HepG2 (cell line): ENCODE measurements around the gene AHSP. TPM values are rescaled to one million over a fixed set of nuclear protein-coding genes. Genes with fewer than 3 reads are reported as not detected.

Experiments used
- ATAC-seq: fragments of 200-7000 bp; cut with Tn5 transposase; 3 replicates; pipeline ENCODE4 v1.9.1; 2020; ENCODE audit warnings: mild to moderate bottlenecking, moderate library complexity
- BruUV-seq: library from RNA; stranded (reverse); fragments of 400-500 nt; replicated peaks from 2 replicates; lab custom pipeline; 2021; lab: Mats Ljungman, UMichigan
- CTCF ChIA-PET: fragments of 300-600 bp; formaldehyde crosslinking; extraction: SDS; loops from one replicate; lab custom pipeline; 2021; ENCODE audit warnings: low total read pairs, inconsistent platforms, low intra/inter-chr PET ratio; lab: Yijun Ruan, JAX
- POLR2A ChIA-PET: fragments of 350-600 bp; sonication (Branson Sonifier 250); formaldehyde crosslinking; loops from one replicate; lab custom pipeline; 2020; ENCODE audit warnings: antibody characterized with exemption, inconsistent platforms; lab: Yijun Ruan, JAX
- DNase-seq: peaks from one replicate; pipeline ENCODE4 v3.0.0-alpha.2; 2015; ENCODE audit warnings: low spot score
- FAIRE-seq: peaks from 3 replicates; lab custom pipeline; 2011; peaks lifted over from hg19 to GRCh38; lab: Jason Lieb, UNC
- H2AFZ ChIP-seq: one replicate; pipeline ENCODE4 v1.6.1; 2011; ENCODE audit warnings: low read length, inconsistent platforms
- H3K27ac ChIP-seq: fragments of 300-600 bp; 3 replicates; pipeline ENCODE4 v1.8.0; 2011; ENCODE audit warnings: mixed run types, mild to moderate bottlenecking, mixed read lengths, low read length, inconsistent platforms; ENCODE audit not compliant: insufficient read depth; ENCODE audit errors: extremely low read length
- H3K27me3 ChIP-seq, 2 experiments: fragments of 200-600 bp in 1 of 2; 2 replicates in 1 of 2; 3 replicates in 1 of 2; pipeline versions ENCODE4 v1.6.0 to v1.8.0; 2011; ENCODE audit warnings: low read length in 2 of 2, mild to moderate bottlenecking in 2 of 2, moderate library complexity in 2 of 2, inconsistent platforms in 1 of 2; ENCODE audit not compliant: insufficient read depth in 2 of 2, control insufficient read depth in 1 of 2
- H3K36me3 ChIP-seq, 2 experiments: fragments of 200-600 bp in 1 of 2; replicated peaks in 1 of 2; 2 replicates in 1 of 2; 3 replicates in 1 of 2; pipeline versions ENCODE4 v1.5.1 to v1.8.0; 2011; ENCODE audit warnings: low read length in 2 of 2, inconsistent platforms in 1 of 2; ENCODE audit not compliant: insufficient read depth in 2 of 2, control insufficient read depth in 1 of 2
- H3K4me1 ChIP-seq: 2 replicates; pipeline ENCODE4 v1.5.1; 2012; ENCODE audit warnings: low read length, inconsistent platforms; ENCODE audit not compliant: insufficient read depth
- H3K4me2 ChIP-seq: 2 replicates; pipeline ENCODE4 v1.6.0; 2011; ENCODE audit warnings: low read depth, low read length, inconsistent platforms
- H3K4me3 ChIP-seq, 3 experiments: fragments of 200-600 bp in 1 of 3; sonication (generic), shearing (Covaris generic) in 1 of 3; replicated peaks in 1 of 3; 2 replicates each; pipeline ENCODE4 v1.5.1; 2011 to 2016; ENCODE audit warnings: low read length in 3 of 3, inconsistent platforms in 2 of 3, low read depth in 2 of 3, mild to moderate bottlenecking in 2 of 3, control low read depth in 1 of 3, mixed read lengths in 1 of 3; ENCODE audit not compliant: insufficient read depth in 1 of 3
- H3K79me2 ChIP-seq: one replicate; pipeline ENCODE4 v1.6.1; 2011; ENCODE audit warnings: low read length, inconsistent platforms; ENCODE audit not compliant: insufficient read depth
- H3K9ac ChIP-seq: 2 replicates; pipeline ENCODE4 v1.6.0; 2011; ENCODE audit warnings: mild to moderate bottlenecking, low read depth, low read length, inconsistent platforms; ENCODE audit not compliant: insufficient read depth
- H3K9me3 ChIP-seq: 2 replicates; pipeline ENCODE4 v1.5.1; 2012; ENCODE audit warnings: mild to moderate bottlenecking, low read length
- H4K20me1 ChIP-seq: 2 replicates; pipeline ENCODE4 v1.6.0; 2011; ENCODE audit warnings: inconsistent platforms, mild to moderate bottlenecking, low read length, moderate library complexity; ENCODE audit not compliant: insufficient read depth
- CBX5 ChIP-seq: sonication (generic); formaldehyde crosslinking; IDR thresholded peaks from 2 replicates; pipeline ENCODE4 v1.4.0; 2020; ENCODE audit warnings: missing genetic modification reagents, borderline replicate concordance
- CCAR2 ChIP-seq: fragments of 200-400 bp; formaldehyde crosslinking; optimal IDR thresholded peaks from 2 replicates; pipeline ENCODE3; 2018; ENCODE audit warnings: low read depth, mild to moderate bottlenecking, low read length, moderate library complexity
- CEBPB ChIP-seq: IDR thresholded peaks from 2 replicates; pipeline ENCODE4 v1.6.1; 2011; ENCODE audit warnings: low read depth, low read length, improper control_type of control experiment, borderline replicate concordance
- GRHL1 ChIP-seq: sonication (generic); formaldehyde crosslinking; conservative IDR thresholded peaks from 2 replicates; pipeline ENCODE4 v1.8.0; 2022; ENCODE audit warnings: missing genetic modification reagents
- MTF1 ChIP-seq: sonication (generic); formaldehyde crosslinking; IDR thresholded peaks from 2 replicates; pipeline ENCODE4 v1.5.0; 2020; ENCODE audit warnings: missing genetic modification reagents
- POLR2A ChIP-seq, 2 experiments: IDR thresholded peaks; 2 replicates each; pipeline ENCODE4 v1.6.1; 2011; ENCODE audit warnings: low read depth in 2 of 2, low read length in 2 of 2, mild to moderate bottlenecking in 1 of 2, moderate library complexity in 1 of 2; ENCODE audit not compliant: insufficient read depth in 1 of 2
- ZNF138 ChIP-seq: sonication (generic); formaldehyde crosslinking; IDR thresholded peaks from 2 replicates; pipeline ENCODE4 v1.5.0; 2020; ENCODE audit warnings: mild to moderate bottlenecking, low read depth, missing genetic modification reagents
- ZNF17 ChIP-seq: sonication (generic); formaldehyde crosslinking; IDR thresholded peaks from 2 replicates; pipeline ENCODE4 v1.5.0; 2020; ENCODE audit warnings: mild to moderate bottlenecking, missing genetic modification reagents
- ZNF251 ChIP-seq: sonication (generic); formaldehyde crosslinking; IDR thresholded peaks from 2 replicates; pipeline ENCODE4 v1.9.0; 2021; ENCODE audit warnings: mild to moderate bottlenecking, missing genetic modification reagents
- ZNF256 ChIP-seq: sonication (generic); formaldehyde crosslinking; conservative IDR thresholded peaks from 2 replicates; pipeline ENCODE4 v1.4.0; 2020; ENCODE audit warnings: missing genetic modification reagents
- ZNF275 ChIP-seq: sonication (generic); formaldehyde crosslinking; IDR thresholded peaks from 2 replicates; pipeline ENCODE4 v1.8.0; 2022; ENCODE audit warnings: missing genetic modification reagents, mild to moderate bottlenecking, inconsistent platforms, borderline replicate concordance
- ZNF282 ChIP-seq: fragments of 450-650 bp; IDR thresholded peaks from 2 replicates; pipeline ENCODE4 v1.6.1; 2018; ENCODE audit not compliant: partially characterized antibody
- ZNF367 ChIP-seq: sonication (generic); formaldehyde crosslinking; IDR thresholded peaks from 2 replicates; pipeline ENCODE4 v1.4.0; 2020; ENCODE audit warnings: missing genetic modification reagents, borderline replicate concordance
- ZNF382 ChIP-seq: sonication (generic); formaldehyde crosslinking; IDR thresholded peaks from 2 replicates; pipeline ENCODE4 v1.5.0; 2020; ENCODE audit warnings: missing genetic modification reagents, mild to moderate bottlenecking, borderline replicate concordance
- ZNF670 ChIP-seq: sonication (generic); formaldehyde crosslinking; IDR thresholded peaks from 2 replicates; pipeline ENCODE4 v1.8.0; 2022; ENCODE audit warnings: mild to moderate bottlenecking, missing genetic modification reagents, borderline replicate concordance
- ZNF709 ChIP-seq: sonication (generic); formaldehyde crosslinking; IDR thresholded peaks from 2 replicates; pipeline ENCODE4 v1.5.0; 2020; ENCODE audit warnings: mild to moderate bottlenecking, missing genetic modification reagents
- ZSCAN20 ChIP-seq: sonication (generic); formaldehyde crosslinking; IDR thresholded peaks from 2 replicates; pipeline ENCODE4 v1.4.0; 2020; ENCODE audit warnings: missing genetic modification reagents, mild to moderate bottlenecking, borderline replicate concordance
- WGBS: methylation state at CpG from one replicate; pipeline ENCODE4 v1.1.6; 2017; ENCODE audit warnings: low lambda C conversion rate; 5-methylcytosine and 5-hydroxymethylcytosine counted together
- in situ Hi-C: cut with HindIII; loops from 2 replicates; pipeline ENCODE4 v1.10.0; 2017; ENCODE audit warnings: low pct_unique_long_range_greater_than_20kb; ENCODE audit not compliant: extremely low pct_ligation_motif_present
- intact Hi-C: fragments of 100-400 bp; cut with micrococcal nuclease; formaldehyde crosslinking; loops from one replicate; pipeline ENCODE4 v1.10.0; 2022; ENCODE audit not compliant: unreplicated experiment
- polyA plus RNA-seq, 8 experiments: library from polyadenylated mRNA; depleted of rRNA in 3 of 8; stranded (reverse) in 7 of 8; unstranded in 1 of 8; fragments of >200 nt; fragmentation: Illumina TruSeq in 4 of 8; extraction: Trizol in 4 of 8; gene quantifications; 2 replicates each; pipeline versions ENCODE4 v1.2.1 to v1.2.3, GENCODE V29; 2011 to 2016; ENCODE audit warnings: low read depth in 4 of 8, missing spikeins in 1 of 8, mixed read lengths in 1 of 8; ENCODE audit not compliant: insufficient read depth in 1 of 8
- total RNA-seq, 5 experiments: library from RNA; depleted of rRNA; stranded (reverse); fragments of >200 nt; fragmentation: Illumina TruSeq; extraction: Trizol; gene quantifications; 2 replicates each; pipeline ENCODE4 v1.2.3, GENCODE V29; 2016; ENCODE audit warnings: low read depth in 1 of 5
- TF ChIP-seq, protein P1 (sequence below): fragments of 450-650 bp; IDR thresholded peaks from 2 replicates; pipeline ENCODE4 v1.6.1; 2017
- TF ChIP-seq, protein P2 (sequence below): fragments of 450-650 bp; IDR thresholded peaks from 2 replicates; pipeline ENCODE4 v1.6.1; 2017; ENCODE audit warnings: mild to moderate bottlenecking

Gene AHSP
- total and polyA plus RNA-seq, 2 of the 13 experiments (the other 11 are each of a cell fraction or from before 2014, with no cell fraction given): not detected

GRCh38 chr16:31507617-31507928 lies 20.1 kb upstream of the AHSP start:
- DNase-seq (no peak), FAIRE-seq (no peak), ATAC-seq (no peak; the same call in 1 of the 3 replicates)
- H3K9me3 ChIP-seq: no peaks in the 10 kb centered on the region
- peak overlapping the region; percentile 89 for H3K4me2 ChIP-seq
- peaks cover 47% of the 10 kb centered on the region for H3K4me1 ChIP-seq
- peak overlapping the region; percentile 90 to 98 (median 90) for H3K4me3 ChIP-seq
- H4K20me1 ChIP-seq: no peaks in the 10 kb centered on the region
- BruUV-seq: no TSS peak
- H3K79me2 ChIP-seq: peaks cover 18% of the 10 kb centered on the region
- H3K9ac ChIP-seq: peak overlapping the region; percentile 98
- ChIA-PET POLR2A (interaction anchor here (0.6 to 3.1 kb wide), 17 partner anchors 10 to 434 kb away, joined by 3 to 40 read pairs (median 6); partner anchors contain the start of genes ARMC5, KAT8, SLC5A2 and ZNF267), CTCF (no interaction called here)
- H3K36me3 ChIP-seq: peaks cover 0 to 9% of the 10 kb centered on the region in 2 experiments; a peak in 2 of 5 replicates
- 3% methylated on average over 12 of the region's 12 CpGs for WGBS
- no peak overlapping the region for H2AFZ ChIP-seq
- peak overlapping the region; percentile 89 for H3K27ac ChIP-seq
- intact Hi-C loops (loop anchor here (5.0 kb wide), 1 partner anchor 365 kb away; the partner anchor contains the start of gene ZNF267), in situ Hi-C loops (no loop called here)
- H3K27me3 ChIP-seq: peaks cover 0 to 6% of the 10 kb centered on the region in 2 experiments; a peak in 1 of 5 replicates
- TF ChIP-seq ZSCAN20 (CRISPR knock-in tag) (0 out of 2 replicates have a peak, but pooled peaks have one; percentile 1), ZNF251 (no peak), ZNF275 (CRISPR knock-in tag) (no peak), GRHL1 (CRISPR knock-in tag) (no peak), CBX5 (CRISPR knock-in tag) (no peak), ZNF256 (CRISPR knock-in tag) (no peak), ZNF709 (no peak), CCAR2 (no peak), ZNF382 (no peak), POLR2A (IDR thresholded peaks at IDR 0.05; ENCODE audit: insufficient read depth in 1 of 2, low read depth in 2 of 2, low read length in 2 of 2) (peak in 1 of 2 experiments; percentile 21; a peak in 1 of 4 replicates), ZNF138 (no peak; the same call in 1 of the 2 replicates), ZNF282 (no peak), ZNF670 (CRISPR knock-in tag) (no peak), MTF1 (CRISPR knock-in tag) (no peak), CEBPB (no peak), ZNF367 (CRISPR knock-in tag) (no peak), ZNF17 (no peak)
- TF ChIP-seq, protein P1, sequence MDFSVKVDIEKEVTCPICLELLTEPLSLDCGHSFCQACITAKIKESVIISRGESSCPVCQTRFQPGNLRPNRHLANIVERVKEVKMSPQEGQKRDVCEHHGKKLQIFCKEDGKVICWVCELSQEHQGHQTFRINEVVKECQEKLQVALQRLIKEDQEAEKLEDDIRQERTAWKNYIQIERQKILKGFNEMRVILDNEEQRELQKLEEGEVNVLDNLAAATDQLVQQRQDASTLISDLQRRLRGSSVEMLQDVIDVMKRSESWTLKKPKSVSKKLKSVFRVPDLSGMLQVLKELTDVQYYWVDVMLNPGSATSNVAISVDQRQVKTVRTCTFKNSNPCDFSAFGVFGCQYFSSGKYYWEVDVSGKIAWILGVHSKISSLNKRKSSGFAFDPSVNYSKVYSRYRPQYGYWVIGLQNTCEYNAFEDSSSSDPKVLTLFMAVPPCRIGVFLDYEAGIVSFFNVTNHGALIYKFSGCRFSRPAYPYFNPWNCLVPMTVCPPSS: no peak
- TF ChIP-seq, protein P2, sequence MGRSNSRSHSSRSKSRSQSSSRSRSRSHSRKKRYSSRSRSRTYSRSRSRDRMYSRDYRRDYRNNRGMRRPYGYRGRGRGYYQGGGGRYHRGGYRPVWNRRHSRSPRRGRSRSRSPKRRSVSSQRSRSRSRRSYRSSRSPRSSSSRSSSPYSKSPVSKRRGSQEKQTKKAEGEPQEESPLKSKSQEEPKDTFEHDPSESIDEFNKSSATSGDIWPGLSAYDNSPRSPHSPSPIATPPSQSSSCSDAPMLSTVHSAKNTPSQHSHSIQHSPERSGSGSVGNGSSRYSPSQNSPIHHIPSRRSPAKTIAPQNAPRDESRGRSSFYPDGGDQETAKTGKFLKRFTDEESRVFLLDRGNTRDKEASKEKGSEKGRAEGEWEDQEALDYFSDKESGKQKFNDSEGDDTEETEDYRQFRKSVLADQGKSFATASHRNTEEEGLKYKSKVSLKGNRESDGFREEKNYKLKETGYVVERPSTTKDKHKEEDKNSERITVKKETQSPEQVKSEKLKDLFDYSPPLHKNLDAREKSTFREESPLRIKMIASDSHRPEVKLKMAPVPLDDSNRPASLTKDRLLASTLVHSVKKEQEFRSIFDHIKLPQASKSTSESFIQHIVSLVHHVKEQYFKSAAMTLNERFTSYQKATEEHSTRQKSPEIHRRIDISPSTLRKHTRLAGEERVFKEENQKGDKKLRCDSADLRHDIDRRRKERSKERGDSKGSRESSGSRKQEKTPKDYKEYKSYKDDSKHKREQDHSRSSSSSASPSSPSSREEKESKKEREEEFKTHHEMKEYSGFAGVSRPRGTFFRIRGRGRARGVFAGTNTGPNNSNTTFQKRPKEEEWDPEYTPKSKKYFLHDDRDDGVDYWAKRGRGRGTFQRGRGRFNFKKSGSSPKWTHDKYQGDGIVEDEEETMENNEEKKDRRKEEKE: no peak
